AG09319 (cell line): ENCODE results near the gene WDR62.

ENCODE experiments used
- DNase-seq: peaks from one replicate; pipeline ENCODE4 v3.0.0-alpha.2; 2010; ENCODE audit warnings: low read depth; ENCODE audit errors: extremely low read depth
- CTCF ChIP-seq: IDR thresholded peaks from 2 replicates; pipeline ENCODE4 v1.5.1; 2011; ENCODE audit warnings: low read depth, mild to moderate bottlenecking, inconsistent platforms, low read length, moderate library complexity

WDR62 gene

GRCh38 chr19:36106991-36107390 lies 52.3 kb downstream of the WDR62 start:
- no peak for DNase-seq
- TF ChIP-seq CTCF = no peak

- no peak for TF ChIP-seq CTCF
Measured at GRCh38 chr19:36108684-36109083, 54.0 kb downstream of the WDR62 start.

GRCh38 chr19:36110487-36111199 lies 55.9 kb downstream of the WDR62 start, which contains the start of gene OVOL3:
OVOL3 (plus strand) TSS chr19:36111143; CDS start chr19:36111203, 60 bp downstream.
- no peak for DNase-seq
- no peak for TF ChIP-seq CTCF

More at GRCh38 chr19:36108684-36109083, 54.0 kb downstream of the WDR62 start:
- no peak for DNase-seq

- TF ChIP-seq CTCF = no peak
- DNase-seq = no peak
Measured at GRCh38 chr19:36111200-36111539, 56.5 kb downstream of the WDR62 start.

GRCh38 chr19:36112678-36113077 lies 58.0 kb downstream of the WDR62 start:
- no peak for TF ChIP-seq CTCF
- no peak for DNase-seq

- TF ChIP-seq CTCF = no peak
- no peak for DNase-seq
Measured at GRCh38 chr19:36113425-36113824, 58.7 kb downstream of the WDR62 start.

- no peak for DNase-seq
Measured at GRCh38 chr19:36113894-36114720, 59.4 kb downstream of the WDR62 start.

More at GRCh38 chr19:36113894-36114720, 59.4 kb downstream of the WDR62 start:
- TF ChIP-seq CTCF = no peak; the same call in 1 of the 2 replicates
